Ovary (tissue), 3 donors: Measurements from ENCODE around the gene TRRAP.
A peak's percentile ranks its signal among the peaks of the same experiment; 100 is the strongest.

Source experiments
- CTCF ChIP-seq, 3 donors: fragments of 450-650 bp in 2 of 3; fragments of 200-600 bp in 1 of 3; IDR thresholded peaks; one replicate each; pipeline versions ENCODE4 v1.5.1 to v1.8.0; 2016 to 2022; ENCODE audit warnings: antibody characterized with exemption in 3 of 3, mild to moderate bottlenecking in 1 of 3
- POLR2A ChIP-seq: fragments of 450-650 bp; IDR thresholded peaks from one replicate; pipeline ENCODE4 v1.6.1; 2017; ENCODE audit warnings: antibody characterized with exemption, mild to moderate bottlenecking, moderate library complexity
- donor health status: DM: no; HTN: no; CAD: no.

- peak; percentile 89 to 94 (median 92) for TF ChIP-seq CTCF (IDR thresholded peaks at IDR 0.05)
- peak; percentile 32 for TF ChIP-seq POLR2A
These were observed at the start of gene TRRAP for GRCh38 chr7:98878365-98879197.
